HG03354 (cell line): ENCODE results near the gene AGAP6.
"Not testable (repeated sequence)": the region's sequence is repeated elsewhere in the genome, so short reads cannot be mapped to it uniquely, and the experiment has no call there.

ENCODE experiments used
- ATAC-seq: cut with Tn5 transposase; IDR thresholded peaks from one replicate; pipeline ENCODE4 v1.9.1; 2021; ENCODE audit warnings: mild to moderate bottlenecking; ENCODE audit not compliant: unreplicated experiment, poor library complexity, severe bottlenecking

Gene AGAP6

GRCh38 chr10:49988376-49988775 lies at the start of gene AGAP6:
Gene AGAP6, plus strand, starts transcription at chr10:49988406. Its CDS starts 310 bp downstream, at chr10:49988716.
- ATAC-seq: not testable (repeated sequence)

- ATAC-seq: peak; percentile 73
Observed at GRCh38 chr10:49941447-49942338, 46.5 kb upstream of the AGAP6 start, which contains the start of the genes PARG and TIMM23B. Gene PARG, minus strand, starts transcription at chr10:49942027. Its CDS starts 302 bp downstream, at chr10:49941725. Gene TIMM23B, plus strand, starts transcription at chr10:49942053. Its CDS starts 142 bp downstream, at chr10:49942195.

- ATAC-seq: peak; percentile 36
Observed at GRCh38 chr10:49942339-49942705, 45.9 kb upstream of the AGAP6 start.

GRCh38 chr10:49943607-49944006 lies 44.6 kb upstream of the AGAP6 start:
- ATAC-seq: not testable (repeated sequence)

- peak; percentile 79 for ATAC-seq
Observed at GRCh38 chr10:49948142-49948541, 40.1 kb upstream of the AGAP6 start.

GRCh38 chr10:49948737-49949136 lies 39.5 kb upstream of the AGAP6 start:
- not testable (repeated sequence) for ATAC-seq

- ATAC-seq: not testable (repeated sequence)
Observed at GRCh38 chr10:49952006-49952405, 36.2 kb upstream of the AGAP6 start.

GRCh38 chr10:49953122-49953521 lies 35.1 kb upstream of the AGAP6 start:
- ATAC-seq: not testable (repeated sequence)

GRCh38 chr10:49970331-49970857 lies 17.8 kb upstream of the AGAP6 start:
- not testable (repeated sequence) for ATAC-seq

GRCh38 chr10:49971466-49971865 lies 16.7 kb upstream of the AGAP6 start:
- not testable (repeated sequence) for ATAC-seq

GRCh38 chr10:49972094-49972493 lies 16.1 kb upstream of the AGAP6 start:
- ATAC-seq: not testable (repeated sequence)

GRCh38 chr10:49977756-49978155 lies 10.4 kb upstream of the AGAP6 start:
- not testable (repeated sequence) for ATAC-seq

- ATAC-seq: not testable (repeated sequence)
Observed at GRCh38 chr10:49987207-49987606, 999 bp upstream of the AGAP6 start.

GRCh38 chr10:49995321-49995720 lies 7.1 kb downstream of the AGAP6 start:
- not testable (repeated sequence) for ATAC-seq

GRCh38 chr10:50014024-50014423 lies 25.8 kb downstream of the AGAP6 start:
- ATAC-seq: not testable (repeated sequence)

GRCh38 chr10:50015596-50016220 lies 27.5 kb downstream of the AGAP6 start:
- ATAC-seq: not testable (repeated sequence)

GRCh38 chr10:50016926-50017325 lies 28.7 kb downstream of the AGAP6 start:
- ATAC-seq: not testable (repeated sequence)

GRCh38 chr10:50017646-50018045 lies 29.4 kb downstream of the AGAP6 start:
- ATAC-seq: not testable (repeated sequence)

- not testable (repeated sequence) for ATAC-seq
Observed at GRCh38 chr10:50019279-50019678, 31.1 kb downstream of the AGAP6 start.

GRCh38 chr10:50020451-50021024 lies 32.3 kb downstream of the AGAP6 start:
- not testable (repeated sequence) for ATAC-seq
